Epithelial cell of esophagus (primary cell): ENCODE measurements around the gene CHAF1A.

ENCODE experiments used
- DNase-seq: peaks from one replicate; pipeline ENCODE4 v3.0.0; 2010; ENCODE audit warnings: low read depth
- H3K4me3 ChIP-seq: 2 replicates; pipeline ENCODE4 v1.5.1; 2011; ENCODE audit warnings: mild to moderate bottlenecking, low read length, control low read depth
- CTCF ChIP-seq: IDR thresholded peaks from 2 replicates; pipeline ENCODE4 v1.5.1; 2011; ENCODE audit warnings: low read depth, mild to moderate bottlenecking, low read length, control low read depth, inconsistent platforms; ENCODE audit not compliant: insufficient read depth; ENCODE audit errors: missing control alignments

Gene CHAF1A

DNA sequence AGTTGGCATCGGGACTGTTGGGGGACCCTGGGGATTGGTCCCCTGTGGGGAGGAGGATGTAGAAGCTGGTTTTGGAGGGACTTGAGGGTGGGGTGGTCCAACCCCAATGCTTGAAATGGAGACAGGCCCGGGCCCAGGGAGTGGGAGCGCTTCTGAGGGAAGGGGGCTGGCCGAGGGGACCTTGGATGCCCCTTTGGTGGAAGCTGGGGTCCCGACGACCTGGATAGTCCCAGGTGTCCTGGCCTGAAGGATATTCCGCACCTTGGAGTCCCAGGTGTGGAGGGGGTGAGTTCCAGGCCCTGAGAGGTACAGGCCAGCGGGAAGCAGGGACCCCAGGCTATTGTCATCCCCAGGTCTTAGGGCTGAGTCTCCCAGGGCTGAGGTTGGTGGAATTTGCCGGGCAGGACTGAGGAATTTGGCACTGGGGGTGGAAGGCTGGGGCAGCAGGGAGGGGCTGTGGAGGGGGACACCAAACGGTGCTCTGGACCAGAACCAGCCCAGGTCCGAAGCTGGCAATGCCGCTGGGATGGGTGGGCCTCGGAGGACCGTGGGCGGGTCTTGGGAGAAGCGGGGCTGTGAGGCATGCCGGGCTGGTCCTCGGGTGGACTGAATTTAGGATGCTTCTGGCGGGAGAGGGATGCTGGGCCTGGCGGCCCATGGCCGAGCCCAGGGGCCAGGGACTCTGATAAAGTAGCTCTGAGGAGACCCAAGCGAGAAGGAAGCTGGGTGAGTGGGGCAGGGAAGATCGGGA lies 71.5 kb downstream of the CHAF1A start:
- H3K4me3 ChIP-seq = peak overlapping the region; percentile 77
- TF ChIP-seq CTCF = no peak

GRCh38 chr19:4474514-4475022 lies 72.1 kb downstream of the CHAF1A start:
- DNase-seq = peak; percentile 72
- no peak for TF ChIP-seq CTCF
- peak overlapping the region; percentile 77 for H3K4me3 ChIP-seq

More for the DNA sequence above, 71.5 kb downstream of the CHAF1A start:
- no peak for DNase-seq

DNA sequence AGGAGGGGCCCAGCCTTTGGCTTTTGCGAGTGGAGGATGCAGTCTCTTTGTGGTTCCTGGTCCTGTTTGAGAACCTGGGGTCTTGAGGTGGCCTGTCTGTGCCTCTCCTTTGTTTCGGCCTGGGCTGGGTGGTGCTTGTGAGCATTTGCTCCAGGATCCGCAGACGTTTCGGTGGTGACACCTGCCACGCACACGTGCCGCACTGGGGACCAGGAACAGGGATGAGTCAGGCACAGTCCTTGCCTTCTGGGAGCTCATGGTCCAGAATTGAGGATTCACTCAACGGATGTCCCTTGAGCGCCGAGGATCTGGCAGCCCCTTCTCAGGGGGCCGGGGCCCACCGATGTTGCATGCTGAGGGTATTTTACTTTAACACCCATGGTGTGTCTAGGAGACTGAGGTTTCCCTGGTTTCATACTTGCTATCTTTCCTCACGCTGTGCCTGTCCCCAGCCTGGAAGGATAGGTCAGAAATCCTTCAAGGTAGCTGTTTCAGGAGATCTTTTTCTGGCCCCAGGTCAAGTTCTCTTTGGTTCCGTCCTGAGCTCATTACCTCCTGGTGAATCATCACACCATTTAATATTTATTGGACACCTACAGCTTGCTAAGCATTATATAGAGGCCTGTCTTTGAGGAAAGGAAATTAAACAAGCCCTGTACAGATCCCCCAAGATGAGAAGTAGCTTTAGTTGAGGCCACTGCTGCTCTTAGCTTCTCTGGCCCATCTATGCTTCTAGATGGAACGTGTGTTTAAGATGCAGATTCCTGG lies 74.8 kb downstream of the CHAF1A start:
- no peak overlapping the region for H3K4me3 ChIP-seq
- TF ChIP-seq CTCF = no peak
- DNase-seq = peak; percentile 8

- no peak for TF ChIP-seq CTCF
Observed at GRCh38 chr19:4482721-4483364, 80.4 kb downstream of the CHAF1A start.

DNA sequence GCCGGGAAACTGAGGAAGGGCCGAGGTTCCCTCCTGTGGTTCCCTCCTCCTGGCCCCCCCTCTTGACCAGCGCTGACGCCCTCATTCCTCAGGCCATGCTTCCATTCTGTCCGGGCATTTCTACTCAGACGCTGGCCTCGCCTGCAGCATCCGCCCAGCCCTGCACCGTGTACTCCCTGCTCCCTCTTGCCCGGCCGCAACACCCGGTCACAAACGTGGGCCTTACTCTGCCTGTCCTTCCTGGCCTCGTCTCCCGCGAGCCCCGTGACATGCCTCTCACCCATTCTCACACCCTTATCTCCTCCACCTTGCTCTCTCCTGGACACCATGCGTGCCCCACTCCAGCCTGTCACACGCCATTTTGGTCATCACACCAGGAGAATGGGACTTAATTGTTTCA lies 80.9 kb downstream of the CHAF1A start:
- no peak for DNase-seq
- H3K4me3 ChIP-seq = no peak overlapping the region
- no peak for TF ChIP-seq CTCF

More at GRCh38 chr19:4482721-4483364, 80.4 kb downstream of the CHAF1A start:
- no peak overlapping the region for H3K4me3 ChIP-seq
- no peak for DNase-seq

DNA sequence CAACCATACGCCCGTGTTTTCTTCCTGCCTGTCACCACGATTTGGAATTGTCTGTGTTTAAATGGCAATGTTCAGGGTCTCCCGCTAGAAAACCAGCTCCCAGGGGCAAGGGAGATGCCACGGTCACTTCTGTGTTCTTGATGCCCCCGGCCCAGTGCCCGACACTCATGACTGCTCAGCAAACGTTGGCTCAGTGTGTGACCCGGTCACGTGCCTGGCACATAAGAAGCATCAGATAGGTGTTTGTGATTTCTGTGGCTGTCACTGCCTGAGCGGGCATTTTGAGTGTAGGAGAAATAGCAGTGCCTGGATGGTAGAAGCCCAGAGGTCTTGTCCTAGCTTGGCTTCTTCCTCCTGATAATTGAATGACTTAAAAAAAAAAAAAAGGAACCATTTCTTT lies 85.1 kb downstream of the CHAF1A start:
- H3K4me3 ChIP-seq = no peak overlapping the region
- TF ChIP-seq CTCF = no peak
- DNase-seq = no peak
